Liver (tissue), 3 donors: ENCODE results near the gene KCNC2.

ENCODE experiments used
- ATF3 ChIP-seq: IDR thresholded peaks from 2 replicates; pipeline ENCODE4 v1.6.1; 2016; ENCODE audit warnings: antibody characterized with exemption
- GABPA ChIP-seq, 2 donors: IDR thresholded peaks in 1 of 2; conservative IDR thresholded peaks in 1 of 2; 2 replicates each; pipeline ENCODE4 v1.6.1; 2016; ENCODE audit warnings: antibody characterized with exemption in 2 of 2, mild to moderate bottlenecking in 1 of 2, moderate library complexity in 1 of 2
- NR2F2 ChIP-seq: IDR thresholded peaks from 2 replicates; pipeline ENCODE4 v1.6.1; 2016; ENCODE audit warnings: antibody characterized with exemption
- RAD21 ChIP-seq, 2 donors: IDR thresholded peaks; 2 replicates each; pipeline ENCODE4 v1.6.1; 2016; ENCODE audit warnings: antibody characterized with exemption in 2 of 2, mild to moderate bottlenecking in 2 of 2
- SP1 ChIP-seq: IDR thresholded peaks from 2 replicates; pipeline ENCODE4 v1.6.1; 2018; ENCODE audit warnings: antibody characterized with exemption, mild to moderate bottlenecking
- TAF1 ChIP-seq: conservative IDR thresholded peaks from 2 replicates; pipeline ENCODE4 v1.6.1; 2016; ENCODE audit warnings: antibody characterized with exemption, mild to moderate bottlenecking
- TF ChIP-seq, protein P1 (sequence below): fragments of 150-350 bp; IDR thresholded peaks from 2 replicates; pipeline ENCODE4 v1.5.1; 2017; ENCODE audit warnings: improper control_type of control experiment, low read depth, low read length; ENCODE audit not compliant: missing input control
- TF ChIP-seq, protein P2 (sequence below): IDR thresholded peaks from 2 replicates; pipeline ENCODE4 v1.6.1; 2016; ENCODE audit warnings: antibody characterized with exemption
- donor health status: healthy.
- donor health status: healthy.

- no peak for TF ChIP-seq TAF1
- TF ChIP-seq, protein P1, sequence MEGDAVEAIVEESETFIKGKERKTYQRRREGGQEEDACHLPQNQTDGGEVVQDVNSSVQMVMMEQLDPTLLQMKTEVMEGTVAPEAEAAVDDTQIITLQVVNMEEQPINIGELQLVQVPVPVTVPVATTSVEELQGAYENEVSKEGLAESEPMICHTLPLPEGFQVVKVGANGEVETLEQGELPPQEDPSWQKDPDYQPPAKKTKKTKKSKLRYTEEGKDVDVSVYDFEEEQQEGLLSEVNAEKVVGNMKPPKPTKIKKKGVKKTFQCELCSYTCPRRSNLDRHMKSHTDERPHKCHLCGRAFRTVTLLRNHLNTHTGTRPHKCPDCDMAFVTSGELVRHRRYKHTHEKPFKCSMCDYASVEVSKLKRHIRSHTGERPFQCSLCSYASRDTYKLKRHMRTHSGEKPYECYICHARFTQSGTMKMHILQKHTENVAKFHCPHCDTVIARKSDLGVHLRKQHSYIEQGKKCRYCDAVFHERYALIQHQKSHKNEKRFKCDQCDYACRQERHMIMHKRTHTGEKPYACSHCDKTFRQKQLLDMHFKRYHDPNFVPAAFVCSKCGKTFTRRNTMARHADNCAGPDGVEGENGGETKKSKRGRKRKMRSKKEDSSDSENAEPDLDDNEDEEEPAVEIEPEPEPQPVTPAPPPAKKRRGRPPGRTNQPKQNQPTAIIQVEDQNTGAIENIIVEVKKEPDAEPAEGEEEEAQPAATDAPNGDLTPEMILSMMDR: no peak
- TF ChIP-seq SP1: no peak
- TF ChIP-seq NR2F2: no peak
- no peak for TF ChIP-seq GABPA (IDR thresholded peaks at IDR 0.05 in 1 of 2, conservative IDR thresholded peaks at IDR 0.05 in 1 of 2)
- TF ChIP-seq, protein P2, sequence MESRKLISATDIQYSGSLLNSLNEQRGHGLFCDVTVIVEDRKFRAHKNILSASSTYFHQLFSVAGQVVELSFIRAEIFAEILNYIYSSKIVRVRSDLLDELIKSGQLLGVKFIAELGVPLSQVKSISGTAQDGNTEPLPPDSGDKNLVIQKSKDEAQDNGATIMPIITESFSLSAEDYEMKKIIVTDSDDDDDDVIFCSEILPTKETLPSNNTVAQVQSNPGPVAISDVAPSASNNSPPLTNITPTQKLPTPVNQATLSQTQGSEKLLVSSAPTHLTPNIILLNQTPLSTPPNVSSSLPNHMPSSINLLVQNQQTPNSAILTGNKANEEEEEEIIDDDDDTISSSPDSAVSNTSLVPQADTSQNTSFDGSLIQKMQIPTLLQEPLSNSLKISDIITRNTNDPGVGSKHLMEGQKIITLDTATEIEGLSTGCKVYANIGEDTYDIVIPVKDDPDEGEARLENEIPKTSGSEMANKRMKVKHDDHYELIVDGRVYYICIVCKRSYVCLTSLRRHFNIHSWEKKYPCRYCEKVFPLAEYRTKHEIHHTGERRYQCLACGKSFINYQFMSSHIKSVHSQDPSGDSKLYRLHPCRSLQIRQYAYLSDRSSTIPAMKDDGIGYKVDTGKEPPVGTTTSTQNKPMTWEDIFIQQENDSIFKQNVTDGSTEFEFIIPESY: no peak
- no peak for TF ChIP-seq ATF3
- no peak for TF ChIP-seq RAD21 (IDR thresholded peaks at IDR 0.05)
Measured at GRCh38 chr12:75011120-75011519, 198.5 kb downstream of the KCNC2 start.
